ENCODE data around the gene ARID3C. TPM values are rescaled to one million over a fixed set of nuclear protein-coding genes. Genes with fewer than 3 reads are reported as not detected.

The ARID3C gene
- total RNA-seq, 2 experiments from 2014 or later, result 0.29 to 0.32 TPM

DNA sequence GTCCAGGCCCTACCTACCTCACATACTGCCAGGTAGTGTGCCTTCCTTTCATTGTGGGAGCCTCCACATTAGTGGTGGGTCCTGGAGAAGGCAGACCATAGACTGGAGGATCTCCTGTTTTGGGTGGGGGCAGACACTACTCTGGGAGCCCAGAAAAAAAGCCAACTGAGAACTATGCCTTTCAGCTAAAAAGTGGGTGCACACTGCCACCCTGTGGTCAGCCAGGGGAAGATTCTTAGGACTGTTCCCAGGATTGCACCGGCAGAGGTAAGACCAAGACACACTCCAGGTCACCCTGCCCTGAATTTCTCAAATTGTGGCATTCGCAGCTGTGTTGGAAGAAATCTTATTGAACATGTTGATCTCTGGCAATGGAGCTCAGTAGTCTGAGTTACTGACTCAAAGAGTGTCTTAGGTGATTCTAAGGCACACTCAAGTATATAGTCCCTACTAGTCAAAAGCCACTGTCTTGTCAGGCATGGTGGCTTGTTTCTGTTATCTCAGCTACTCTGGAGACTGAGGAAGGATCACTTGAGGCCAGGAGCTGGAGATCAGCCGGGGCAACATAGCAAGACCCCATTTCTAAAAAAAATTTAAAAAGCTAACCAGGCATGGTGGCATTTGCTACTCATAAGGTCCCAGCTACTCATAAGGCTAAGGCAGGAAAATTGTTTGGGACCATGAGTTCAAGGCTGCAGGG is 5.1 kb upstream of the ARID3C start:
- Mint-ChIP-seq H3K4me3 (no peak overlapping the region), H3K27ac (no peak overlapping the region), H3K4me1 (ENCODE audit: low read depth) (peaks cover 40% of the 10 kb centered on the region), H3K36me3 (ENCODE audit: low read depth) (peaks cover 23% of the 10 kb centered on the region), H3K9me3 (no peaks in the 10 kb centered on the region), H3K27me3 (peaks cover 11% of the 10 kb centered on the region)
- DNase-seq, result peak; percentile 75
- ATAC-seq, result peak; percentile 29
- TF ChIP-seq, protein P1, sequence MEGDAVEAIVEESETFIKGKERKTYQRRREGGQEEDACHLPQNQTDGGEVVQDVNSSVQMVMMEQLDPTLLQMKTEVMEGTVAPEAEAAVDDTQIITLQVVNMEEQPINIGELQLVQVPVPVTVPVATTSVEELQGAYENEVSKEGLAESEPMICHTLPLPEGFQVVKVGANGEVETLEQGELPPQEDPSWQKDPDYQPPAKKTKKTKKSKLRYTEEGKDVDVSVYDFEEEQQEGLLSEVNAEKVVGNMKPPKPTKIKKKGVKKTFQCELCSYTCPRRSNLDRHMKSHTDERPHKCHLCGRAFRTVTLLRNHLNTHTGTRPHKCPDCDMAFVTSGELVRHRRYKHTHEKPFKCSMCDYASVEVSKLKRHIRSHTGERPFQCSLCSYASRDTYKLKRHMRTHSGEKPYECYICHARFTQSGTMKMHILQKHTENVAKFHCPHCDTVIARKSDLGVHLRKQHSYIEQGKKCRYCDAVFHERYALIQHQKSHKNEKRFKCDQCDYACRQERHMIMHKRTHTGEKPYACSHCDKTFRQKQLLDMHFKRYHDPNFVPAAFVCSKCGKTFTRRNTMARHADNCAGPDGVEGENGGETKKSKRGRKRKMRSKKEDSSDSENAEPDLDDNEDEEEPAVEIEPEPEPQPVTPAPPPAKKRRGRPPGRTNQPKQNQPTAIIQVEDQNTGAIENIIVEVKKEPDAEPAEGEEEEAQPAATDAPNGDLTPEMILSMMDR (IDR thresholded peaks at IDR 0.05), result peak; percentile 87
- ChIA-PET CTCF (interaction anchor here (0.6 to 8.4 kb wide), 24 partner anchors 11 to 461 kb away, joined by 3 to 142 read pairs (median 4); partner anchors contain the start of genes CCL27, CNTFR, DCTN3 and GALT), POLR2A (interaction anchor here (1.4 to 7.3 kb wide), 4 partner anchors 13 to 22 kb away, joined by 5 to 63 read pairs (median 47); partner anchors contain the start of genes DCTN3, GALT and RPP25L)
- intact Hi-C loops (cut with micrococcal nuclease), result loop anchor here (2.0 kb wide), 1 partner anchor 21 kb away; the partner anchor contains the start of gene RPP25L

DNA sequence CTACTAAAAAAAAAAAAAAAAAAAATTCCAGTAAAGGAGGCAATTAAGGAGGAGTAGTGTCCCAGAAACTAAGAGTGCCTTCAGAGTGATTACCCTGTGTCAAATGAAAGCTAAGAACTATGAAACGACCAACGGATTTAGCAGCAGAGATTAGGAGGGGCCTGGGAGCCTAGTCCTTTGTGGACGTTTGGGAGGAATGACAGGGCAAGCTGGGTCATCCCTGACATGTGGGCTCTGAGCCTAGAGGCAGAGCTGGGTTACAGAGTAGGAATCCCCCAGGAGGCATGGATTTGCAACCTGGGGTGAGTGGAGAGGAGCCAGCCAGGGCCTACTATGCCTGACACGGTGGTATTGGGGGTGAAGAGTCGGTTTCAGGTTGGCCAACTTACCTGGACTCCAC is 4.3 kb upstream of the ARID3C start:
- intact Hi-C loops (cut with micrococcal nuclease), result no loop called here
- CTCF ChIA-PET, result interaction anchor here (0.6 to 8.4 kb wide), 15 partner anchors 10 to 255 kb away, joined by 3 to 142 read pairs (median 10); partner anchors contain the start of genes CNTFR, DCTN3, GALT and RPP25L
- Mint-ChIP-seq H3K36me3 (ENCODE audit: low read depth) (peaks cover 23% of the 10 kb centered on the region), H3K27me3 (peaks cover 16% of the 10 kb centered on the region), H3K27ac (no peak overlapping the region), H3K4me1 (ENCODE audit: low read depth) (peaks cover 37% of the 10 kb centered on the region), H3K9me3 (no peaks in the 10 kb centered on the region), H3K4me3 (no peak overlapping the region)
- TF ChIP-seq, protein P1 (IDR thresholded peaks at IDR 0.05), result no peak
- POLR2A ChIA-PET, result interaction anchor here (1.4 to 7.3 kb wide), 4 partner anchors 13 to 21 kb away, joined by 5 to 63 read pairs (median 47); partner anchors contain the start of genes DCTN3, GALT and RPP25L
- ATAC-seq (no peak), DNase-seq (no peak)

DNA sequence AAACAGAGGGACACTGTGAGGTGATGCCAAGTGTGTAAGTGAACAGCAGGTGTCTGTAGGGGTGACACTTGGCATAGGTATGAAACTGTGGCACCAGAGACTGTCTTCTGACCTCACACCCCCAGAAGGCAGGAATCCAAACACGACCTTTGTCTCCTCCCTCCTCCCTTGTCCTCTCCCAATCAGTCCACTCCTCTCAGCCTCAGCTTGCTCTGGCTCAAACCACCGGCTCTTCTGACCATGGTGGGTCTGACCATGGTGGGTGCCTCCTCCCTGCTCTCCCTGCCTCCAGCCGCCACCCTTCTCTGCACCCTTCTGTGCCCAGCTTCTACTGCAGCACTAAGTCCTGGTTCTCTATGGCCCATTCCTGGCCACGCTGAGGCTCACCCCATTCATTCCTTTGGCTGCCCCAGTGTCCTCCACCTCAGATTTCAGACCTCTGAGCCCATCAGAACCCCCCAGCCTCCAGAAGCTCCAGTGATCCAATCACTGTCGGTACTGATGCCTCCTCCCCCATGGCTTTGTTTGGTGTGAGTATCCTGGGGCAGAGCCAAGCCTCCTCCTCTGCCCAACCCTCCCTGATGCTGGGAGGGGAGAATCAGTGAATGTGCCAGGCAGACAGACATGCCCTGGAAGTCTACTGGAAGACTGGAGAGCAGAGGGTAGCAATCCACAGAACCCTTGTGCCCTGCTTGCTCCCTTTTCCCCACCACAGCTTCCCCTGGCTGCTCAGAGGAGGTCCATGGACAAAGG is 1.7 kb upstream of the ARID3C start:
- Mint-ChIP-seq H3K4me3 (no peak overlapping the region), H3K4me1 (ENCODE audit: low read depth) (peaks cover 28% of the 10 kb centered on the region), H3K27ac (no peak overlapping the region), H3K27me3 (peaks cover 40% of the 10 kb centered on the region), H3K36me3 (ENCODE audit: low read depth) (peaks cover 12% of the 10 kb centered on the region), H3K9me3 (no peaks in the 10 kb centered on the region)
- ChIA-PET CTCF (interaction anchor here (1.8 to 8.4 kb wide), 2 partner anchors 16 to 17 kb away, joined by 9 to 133 read pairs; partner anchors contain the start of gene GALT), POLR2A (no interaction called here)
- intact Hi-C loops (cut with micrococcal nuclease), result no loop called here
- TF ChIP-seq, protein P1 (IDR thresholded peaks at IDR 0.05), result no peak
- ATAC-seq, result no peak
- DNase-seq, result no peak

DNA sequence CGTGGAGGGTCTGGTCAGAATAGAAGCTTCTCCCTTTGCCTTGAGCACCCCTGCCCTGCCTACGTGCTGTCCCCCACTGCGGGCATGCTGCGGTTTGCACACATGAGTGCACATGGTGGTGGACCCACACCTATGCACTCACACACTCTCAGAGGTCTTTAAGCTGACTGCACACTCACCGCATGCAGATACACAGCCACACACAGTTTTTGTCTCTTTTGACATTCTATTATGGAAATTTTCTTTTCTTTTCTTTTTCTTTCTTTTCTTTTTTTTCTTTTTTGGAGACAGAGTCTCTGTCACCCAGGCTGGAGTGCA is 584 bp upstream of the ARID3C start:
- peak overlapping the region; percentile 55 for H3K4me3 Mint-ChIP-seq
- ATAC-seq, result peak; percentile 2
- peaks cover 2% of the 10 kb centered on the region for H3K36me3 Mint-ChIP-seq (ENCODE audit: low read depth)
- intact Hi-C loops (cut with micrococcal nuclease), result no loop called here
- peaks cover 45% of the 10 kb centered on the region for H3K27me3 Mint-ChIP-seq
- CTCF ChIA-PET, result interaction anchor here (0.8 to 1.8 kb wide), 5 partner anchors 8 to 25 kb away, joined by 3 to 9 read pairs (median 4); partner anchors contain the start of genes DCTN3 and SIGMAR1
- POLR2A ChIA-PET, result interaction anchor here (0.6 to 1.5 kb wide), 4 partner anchors 8 to 14 kb away, joined by 3 to 5 read pairs (median 4); partner anchors contain the start of gene SIGMAR1
- no peak overlapping the region for H3K27ac Mint-ChIP-seq
- H3K4me1 Mint-ChIP-seq (ENCODE audit: low read depth), result peaks cover 18% of the 10 kb centered on the region
- DNase-seq, result no peak
- no peaks in the 10 kb centered on the region for H3K9me3 Mint-ChIP-seq
- TF ChIP-seq, protein P1 (IDR thresholded peaks at IDR 0.05), result no peak

Measured in activated CD8-positive, alpha-beta T cell treated with anti-CD3 and anti-CD28 coated beads for 36 hours (primary cell).